Measurements from ENCODE around the gene HIPK1. TPM values are rescaled to one million over a fixed set of nuclear protein-coding genes. Genes with fewer than 3 reads are reported as not detected.

The HIPK1 gene
- total RNA-seq, 4 donors from 2014 or later, result 59.4 to 81.8 (median 69.7) TPM

DNA sequence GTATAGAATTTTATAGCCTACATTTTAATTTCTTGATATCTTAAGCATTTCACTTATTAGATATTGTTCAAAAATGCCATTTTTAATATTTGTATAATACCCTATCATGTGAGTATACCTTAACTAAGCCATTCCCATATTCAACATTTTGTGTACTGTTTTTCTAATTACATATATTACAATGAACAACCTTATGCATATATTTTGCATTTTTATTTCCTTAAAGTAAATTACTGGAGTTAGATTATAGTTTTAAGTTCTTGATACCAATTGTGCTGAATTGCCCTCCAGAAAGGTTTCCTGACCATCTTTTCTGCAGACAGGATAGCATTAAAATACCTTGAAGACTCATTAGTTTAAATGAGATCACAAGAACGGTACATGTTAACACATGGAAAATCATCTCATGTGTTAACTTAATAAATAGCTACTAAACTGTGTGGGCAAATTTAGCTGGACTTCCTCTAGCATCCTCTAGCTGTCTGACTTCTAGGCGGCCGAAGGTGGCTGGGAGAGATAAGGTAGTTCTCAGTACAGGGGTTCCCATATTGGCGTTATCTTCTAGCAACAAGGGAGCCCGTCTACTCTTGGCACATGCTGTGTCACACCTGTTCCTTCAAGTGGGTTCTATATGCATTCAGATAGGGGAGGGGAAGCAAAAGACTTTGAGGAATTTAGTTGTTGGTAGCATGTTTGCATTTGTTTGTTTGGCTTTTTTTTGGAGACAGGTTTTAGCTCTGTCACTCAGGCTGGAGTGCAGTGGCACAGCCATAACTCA is 15.0 kb upstream of the HIPK1 start:
- 88% methylated on average over 5 of the region's 5 CpGs for WGBS
- DNase-seq (ENCODE audit: low spot score in 2 of 2), result no peak
- Histone ChIP-seq H3K27me3 (no peaks in the 10 kb centered on the region), H3K27ac (no peak overlapping the region), H3K36me3 (peaks cover 25% of the 10 kb centered on the region), H3K9me3 (no peaks in the 10 kb centered on the region), H3K4me1 (peaks cover 3% of the 10 kb centered on the region), H3K4me3 (no peak overlapping the region)
- no peak for TF ChIP-seq CTCF (IDR thresholded peaks at IDR 0.05)
- no peak for TF ChIP-seq POLR2AphosphoS5 (IDR thresholded peaks at IDR 0.05)

DNA sequence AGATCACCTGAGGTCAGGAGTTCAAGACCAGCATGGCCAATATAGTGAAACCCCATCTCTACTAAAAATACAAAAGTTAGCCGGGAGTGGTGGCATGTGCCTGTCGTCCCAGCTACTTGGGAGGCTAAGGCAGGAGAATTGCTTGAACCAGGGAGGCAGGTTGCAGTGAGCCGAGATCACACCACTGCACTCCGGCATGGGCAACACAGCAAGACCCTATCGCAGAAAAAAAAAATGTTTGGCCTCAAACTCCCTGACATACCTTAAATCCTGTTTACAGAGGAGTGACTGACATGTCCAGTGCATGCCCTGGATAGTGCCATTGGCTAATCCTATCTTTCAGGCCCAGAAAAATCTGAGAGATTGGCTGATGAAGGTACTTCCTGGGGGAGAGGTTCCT is 12.2 kb upstream of the HIPK1 start:
- no peak for DNase-seq (ENCODE audit: low spot score in 2 of 2)
- Histone ChIP-seq H3K27me3 (no peaks in the 10 kb centered on the region), H3K4me3 (no peak overlapping the region), H3K4me1 (peaks cover 3% of the 10 kb centered on the region), H3K27ac (no peak overlapping the region), H3K36me3 (peaks cover 3% of the 10 kb centered on the region), H3K9me3 (no peaks in the 10 kb centered on the region)
- 95% methylated on average over 5 of the region's 5 CpGs for WGBS
- TF ChIP-seq POLR2A (IDR thresholded peaks at IDR 0.05) (no peak), EP300 (IDR thresholded peaks at IDR 0.05) (no peak), POLR2AphosphoS5 (IDR thresholded peaks at IDR 0.05) (no peak), CTCF (IDR thresholded peaks at IDR 0.05) (no peak)

- Histone ChIP-seq H3K36me3 (peaks cover 3% of the 10 kb centered on the region), H3K9me3 (no peaks in the 10 kb centered on the region), H3K27ac (no peak overlapping the region), H3K4me1 (peaks cover 3% of the 10 kb centered on the region), H3K4me3 (no peak overlapping the region), H3K27me3 (no peaks in the 10 kb centered on the region)
- no peak for DNase-seq (ENCODE audit: low spot score in 2 of 2)
- no peak for TF ChIP-seq POLR2A (IDR thresholded peaks at IDR 0.05)
- TF ChIP-seq EP300 (IDR thresholded peaks at IDR 0.05), result no peak
- TF ChIP-seq POLR2AphosphoS5 (IDR thresholded peaks at IDR 0.05), result no peak
- no peak for TF ChIP-seq CTCF (IDR thresholded peaks at IDR 0.05)
- whole genome bisulfite sequencing, result 96% methylated on average over 2 of the region's 2 CpGs
Observed at GRCh38 chr1:113917400-113918082, 11.6 kb upstream of the HIPK1 start.

GRCh38 chr1:113918243-113918642 is 10.9 kb upstream of the HIPK1 start:
- TF ChIP-seq POLR2A (IDR thresholded peaks at IDR 0.05) (no peak), EP300 (IDR thresholded peaks at IDR 0.05) (no peak), POLR2AphosphoS5 (IDR thresholded peaks at IDR 0.05) (no peak), CTCF (IDR thresholded peaks at IDR 0.05) (no peak)
- Histone ChIP-seq H3K36me3 (no peaks in the 10 kb centered on the region), H3K27me3 (no peaks in the 10 kb centered on the region), H3K27ac (no peak overlapping the region), H3K4me3 (no peak overlapping the region), H3K4me1 (no peaks in the 10 kb centered on the region), H3K9me3 (no peaks in the 10 kb centered on the region)
- DNase-seq (ENCODE audit: low spot score in 2 of 2), result no peak

DNA sequence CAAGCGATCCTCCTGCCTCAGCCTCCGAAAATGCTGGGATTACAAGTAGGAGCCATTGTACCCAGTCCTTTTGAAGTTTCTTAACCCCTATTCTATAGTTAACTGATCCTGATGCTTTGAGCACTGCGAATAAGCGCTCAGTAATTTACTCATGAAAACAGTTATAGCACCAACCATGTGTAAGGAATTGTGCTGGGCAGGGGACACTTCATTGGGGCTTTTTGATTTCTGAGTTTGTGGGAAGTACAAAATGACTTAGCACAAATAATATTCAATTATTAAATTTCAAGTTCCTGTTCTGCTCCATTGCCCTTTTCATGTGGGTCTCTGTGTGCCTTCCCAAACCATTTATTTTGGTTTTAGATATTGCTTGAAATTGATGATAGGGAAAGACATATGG is 6.2 kb upstream of the HIPK1 start:
- no peak for DNase-seq (ENCODE audit: low spot score in 2 of 2)
- 89% methylated on average over 4 of the region's 4 CpGs for WGBS
- Histone ChIP-seq H3K36me3 (no peaks in the 10 kb centered on the region), H3K4me1 (peaks cover 2% of the 10 kb centered on the region), H3K27ac (no peak overlapping the region), H3K27me3 (no peaks in the 10 kb centered on the region), H3K9me3 (no peaks in the 10 kb centered on the region), H3K4me3 (no peak overlapping the region)
- no peak for TF ChIP-seq EP300 (IDR thresholded peaks at IDR 0.05)
- TF ChIP-seq POLR2A (IDR thresholded peaks at IDR 0.05), result no peak

Data from suprapubic skin (tissue), 4 donors.